HFFc6 (cell line): ENCODE measurements around the gene ADAD2. TPM values are rescaled to one million over a fixed set of nuclear protein-coding genes. Genes with fewer than 3 reads are reported as not detected.
"Not testable (repeated sequence)": the region's sequence is repeated elsewhere in the genome, so short reads cannot be mapped to it uniquely, and the experiment has no call there.

ENCODE experiments used
- DNase-seq: peaks from one replicate; pipeline ENCODE4 v3.0.0-alpha.2; 2018
- H3K27ac Mint-ChIP-seq: 2 replicates; pipeline ENCODE4 v1.8.0; 2020; ENCODE audit warnings: mild to moderate bottlenecking, mixed read lengths
- H3K27me3 Mint-ChIP-seq: 2 replicates; pipeline ENCODE4 v1.8.0; 2021; ENCODE audit warnings: mild to moderate bottlenecking, moderate library complexity, mixed read lengths; ENCODE audit not compliant: insufficient read depth
- H3K36me3 Mint-ChIP-seq: 2 replicates; pipeline ENCODE4 v1.8.0; 2021; ENCODE audit warnings: low read depth, mixed read lengths
- H3K4me1 Mint-ChIP-seq: 2 replicates; pipeline ENCODE4 v1.8.0; 2020; ENCODE audit warnings: low read depth, mixed read lengths
- H3K4me3 Mint-ChIP-seq: 2 replicates; pipeline ENCODE4 v1.8.0; 2020; ENCODE audit warnings: mild to moderate bottlenecking, moderate library complexity, mixed read lengths
- H3K9me3 Mint-ChIP-seq: 2 replicates; pipeline ENCODE4 v1.8.0; 2020; ENCODE audit warnings: mild to moderate bottlenecking, mixed read lengths
- total RNA-seq, 6 experiments: library from RNA; stranded (reverse); fragmentation: NEBNext Ultra II Directional; extraction: Animal tissue kit (Norgen Biotek cat#: 25700); gene quantifications; 2 replicates in 1 of 6; 3 replicates in 5 of 6; pipeline ENCODE4 v1.2.3, GENCODE V29; 2021
- TF ChIP-seq, protein P1 (sequence below): fragments of 200-600 bp; sonication (generic); IDR thresholded peaks from 2 replicates; pipeline ENCODE4 v1.5.0; 2021; ENCODE audit warnings: antibody characterized with exemption, mild to moderate bottlenecking

ADAD2 gene
- total RNA-seq, 6 experiments from 2014 or later, result not detected

DNA sequence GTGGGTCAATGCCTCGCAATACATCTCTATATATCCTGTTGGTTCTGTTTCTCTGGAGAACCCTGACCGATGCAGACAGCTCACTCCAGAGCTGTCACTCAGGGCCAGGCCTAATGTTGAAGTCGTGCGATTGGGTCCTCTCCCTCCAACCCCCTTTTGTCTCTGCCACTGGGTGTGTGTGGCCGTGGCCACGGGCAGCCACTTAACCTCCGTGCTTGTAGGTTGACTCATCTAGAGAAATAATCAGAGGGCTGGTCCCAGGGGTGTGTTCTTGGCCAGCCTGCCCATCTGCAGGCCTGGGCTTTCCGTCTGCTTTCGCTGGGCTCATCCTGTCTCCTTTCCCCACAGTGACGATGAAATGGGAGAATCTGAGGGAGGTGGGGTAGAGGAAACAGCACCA lies 7.4 kb downstream of the ADAD2 start:
- Mint-ChIP-seq H3K36me3 (no peaks in the 10 kb centered on the region), H3K4me1 (peaks cover 12% of the 10 kb centered on the region; the same call in 1 of the 2 replicates), H3K27me3 (peaks cover 17% of the 10 kb centered on the region), H3K27ac (no peak overlapping the region), H3K4me3 (no peak overlapping the region), H3K9me3 (no peaks in the 10 kb centered on the region)
- DNase-seq, result peak; percentile 5
- TF ChIP-seq, protein P1, sequence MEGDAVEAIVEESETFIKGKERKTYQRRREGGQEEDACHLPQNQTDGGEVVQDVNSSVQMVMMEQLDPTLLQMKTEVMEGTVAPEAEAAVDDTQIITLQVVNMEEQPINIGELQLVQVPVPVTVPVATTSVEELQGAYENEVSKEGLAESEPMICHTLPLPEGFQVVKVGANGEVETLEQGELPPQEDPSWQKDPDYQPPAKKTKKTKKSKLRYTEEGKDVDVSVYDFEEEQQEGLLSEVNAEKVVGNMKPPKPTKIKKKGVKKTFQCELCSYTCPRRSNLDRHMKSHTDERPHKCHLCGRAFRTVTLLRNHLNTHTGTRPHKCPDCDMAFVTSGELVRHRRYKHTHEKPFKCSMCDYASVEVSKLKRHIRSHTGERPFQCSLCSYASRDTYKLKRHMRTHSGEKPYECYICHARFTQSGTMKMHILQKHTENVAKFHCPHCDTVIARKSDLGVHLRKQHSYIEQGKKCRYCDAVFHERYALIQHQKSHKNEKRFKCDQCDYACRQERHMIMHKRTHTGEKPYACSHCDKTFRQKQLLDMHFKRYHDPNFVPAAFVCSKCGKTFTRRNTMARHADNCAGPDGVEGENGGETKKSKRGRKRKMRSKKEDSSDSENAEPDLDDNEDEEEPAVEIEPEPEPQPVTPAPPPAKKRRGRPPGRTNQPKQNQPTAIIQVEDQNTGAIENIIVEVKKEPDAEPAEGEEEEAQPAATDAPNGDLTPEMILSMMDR, result no peak

DNA sequence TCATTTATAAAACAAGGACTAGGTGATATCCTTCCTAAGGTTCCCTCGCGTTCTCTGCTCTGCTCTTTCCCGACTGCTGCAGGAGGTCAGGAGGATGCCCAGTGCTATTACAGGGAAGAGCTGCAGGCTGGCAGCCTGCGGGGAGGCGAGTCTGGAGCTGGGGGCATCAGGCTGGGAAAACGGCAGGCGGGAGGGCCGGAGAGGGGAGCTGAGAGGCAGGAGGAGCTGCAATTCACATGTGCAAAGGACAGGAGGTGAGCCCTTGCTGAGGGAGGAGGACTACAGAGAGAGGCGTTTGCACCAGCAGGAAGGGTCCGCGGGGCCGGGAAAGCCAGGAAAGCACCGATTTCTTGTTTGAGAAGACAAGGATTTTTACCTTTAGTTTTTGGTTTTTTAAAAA lies 8.1 kb downstream of the ADAD2 start:
- Mint-ChIP-seq H3K36me3 (no peaks in the 10 kb centered on the region), H3K27ac (no peak overlapping the region), H3K4me3 (no peak overlapping the region), H3K27me3 (peaks cover 16% of the 10 kb centered on the region), H3K4me1 (peaks cover 12% of the 10 kb centered on the region; the same call in 1 of the 2 replicates), H3K9me3 (no peaks in the 10 kb centered on the region)
- TF ChIP-seq, protein P1, result no peak
- DNase-seq, result no peak

DNA sequence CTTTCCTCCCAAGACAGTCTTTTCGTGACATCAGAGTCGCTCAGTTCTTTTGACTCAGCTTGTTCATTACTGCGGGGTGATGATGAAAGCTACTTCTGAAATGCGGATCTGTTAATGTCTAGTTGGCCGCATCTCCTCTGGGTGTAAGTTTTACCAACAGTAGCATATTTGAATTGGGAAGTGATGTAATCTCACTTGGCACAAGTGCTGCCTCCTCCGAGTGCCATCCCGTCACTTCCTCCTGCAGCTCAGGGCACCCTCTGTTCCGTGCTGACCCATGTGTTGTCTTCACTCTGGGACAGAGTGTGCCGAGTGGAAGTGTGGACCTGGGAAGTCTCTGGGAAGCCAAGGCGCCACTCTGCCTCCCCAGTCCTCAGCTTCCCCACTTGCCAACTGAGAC lies 8.9 kb downstream of the ADAD2 start:
- no peak for DNase-seq
- no peaks in the 10 kb centered on the region for H3K9me3 Mint-ChIP-seq
- TF ChIP-seq, protein P1, result no peak
- H3K27ac Mint-ChIP-seq, result no peak overlapping the region
- no peaks in the 10 kb centered on the region for H3K36me3 Mint-ChIP-seq
- H3K27me3 Mint-ChIP-seq, result peaks cover 15% of the 10 kb centered on the region
- H3K4me3 Mint-ChIP-seq, result peak overlapping the region; percentile 7; the same call in 1 of the 2 replicates
- peaks cover 12% of the 10 kb centered on the region; the same call in 1 of the 2 replicates for H3K4me1 Mint-ChIP-seq

DNA sequence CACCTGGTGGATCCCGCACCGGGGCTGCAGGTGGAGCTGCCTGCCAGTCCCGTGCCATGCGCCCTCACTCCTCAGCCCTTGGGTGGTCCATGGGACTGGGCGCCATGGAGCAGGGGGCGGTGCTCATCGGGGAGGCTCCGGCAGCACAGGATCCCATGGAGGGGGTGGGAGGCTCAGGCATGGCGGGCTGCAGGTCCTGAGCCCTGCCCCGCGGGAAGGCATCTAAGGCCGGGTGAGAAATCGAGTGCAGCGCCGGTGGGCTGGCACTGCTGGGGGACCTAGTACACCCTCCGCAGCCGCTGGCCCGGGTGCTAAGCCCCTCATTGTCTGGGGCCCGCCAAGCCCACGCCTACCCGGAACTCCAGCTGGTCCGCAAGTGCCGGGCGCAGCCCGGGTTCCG lies 13.6 kb downstream of the ADAD2 start:
- H3K36me3 Mint-ChIP-seq, H3K9me3 Mint-ChIP-seq, H3K4me3 Mint-ChIP-seq, H3K27ac Mint-ChIP-seq, DNase-seq: not testable (repeated sequence)
- Mint-ChIP-seq H3K27me3 (peaks cover 33% of the 10 kb centered on the region), H3K4me1 (peaks cover 18% of the 10 kb centered on the region; the same call in 1 of the 2 replicates)

DNA sequence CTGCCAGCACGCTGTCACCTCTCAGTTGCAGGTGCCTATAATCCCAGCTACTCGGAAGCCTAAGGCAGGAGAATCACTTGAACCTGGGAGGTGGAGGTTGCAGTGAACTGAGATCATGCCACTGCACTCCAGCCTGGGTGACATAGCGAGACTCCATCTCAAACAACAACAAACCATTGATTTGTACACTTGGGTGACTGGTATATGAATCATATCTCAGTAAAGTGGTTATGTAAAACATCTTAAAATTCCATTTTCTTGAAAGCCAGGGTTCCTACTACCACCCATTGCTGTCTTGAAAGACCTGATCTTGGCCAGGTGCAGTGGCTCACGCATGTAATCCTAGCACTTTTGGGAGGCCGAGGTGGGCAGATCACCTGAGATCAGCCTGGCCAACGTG lies 14.2 kb downstream of the ADAD2 start:
- not testable (repeated sequence) for H3K36me3 Mint-ChIP-seq, H3K27ac Mint-ChIP-seq, H3K4me3 Mint-ChIP-seq, H3K9me3 Mint-ChIP-seq
- Mint-ChIP-seq H3K4me1 (peaks cover 13% of the 10 kb centered on the region; the same call in 1 of the 2 replicates), H3K27me3 (peaks cover 36% of the 10 kb centered on the region)
- DNase-seq, result peak; percentile 41

DNA sequence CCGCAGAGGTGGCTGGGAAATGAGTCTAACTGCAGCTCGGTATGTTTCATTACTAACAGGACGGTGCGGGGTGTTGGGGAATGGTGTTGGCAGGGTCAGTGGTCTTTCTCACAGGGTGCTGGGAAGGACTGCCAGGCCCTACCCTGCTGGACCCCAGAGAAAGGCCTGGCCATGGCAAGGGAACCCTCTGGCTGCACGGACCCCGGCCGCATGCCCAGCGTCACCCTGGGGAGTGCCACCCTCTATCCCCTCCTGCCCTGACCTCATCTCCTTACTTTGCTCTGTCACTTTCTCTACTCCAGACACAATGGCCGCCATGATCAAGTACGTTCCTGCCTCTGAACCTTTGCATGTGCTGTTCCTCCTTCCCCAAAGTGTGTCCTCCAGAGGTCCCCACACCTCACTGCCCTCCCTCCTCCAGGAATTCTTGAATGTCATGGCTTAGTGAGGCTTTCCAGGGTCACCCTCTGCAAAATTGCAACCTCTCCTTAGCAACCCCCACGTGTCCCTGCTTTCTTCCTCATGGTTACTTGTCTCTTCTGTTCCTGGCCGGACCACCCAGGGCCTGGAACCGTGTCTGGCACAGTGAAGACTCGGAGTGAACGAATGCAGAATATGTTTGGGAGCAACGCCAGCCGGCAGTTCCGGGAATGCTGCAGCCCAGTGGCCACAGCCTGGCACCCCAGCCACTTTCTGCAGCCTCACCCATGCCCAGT lies 15.2 kb downstream of the ADAD2 start:
- Mint-ChIP-seq H3K36me3 (no peaks in the 10 kb centered on the region), H3K27ac (no peak overlapping the region), H3K27me3 (peaks cover 36% of the 10 kb centered on the region), H3K4me1 (peaks cover 13% of the 10 kb centered on the region; the same call in 1 of the 2 replicates), H3K9me3 (no peaks in the 10 kb centered on the region), H3K4me3 (no peak overlapping the region)
- no peak for DNase-seq
- TF ChIP-seq, protein P1, result no peak
